ENCODE results near the gene TRIM26. TPM values are rescaled to one million over a fixed set of nuclear protein-coding genes. Genes with fewer than 3 reads are reported as not detected.
"Not testable (repeated sequence)": the region's sequence is repeated elsewhere in the genome, so short reads cannot be mapped to it uniquely, and the experiment has no call there.

TRIM26 gene
- total RNA-seq, 1 donor = 29.3 TPM

GRCh38 chr6:30223339-30223738, 10.1 kb upstream of the TRIM26 start:
- no peak for TF ChIP-seq CTCF (IDR thresholded peaks at IDR 0.05; ENCODE audit: extremely low read depth, low read depth, low read length)
- Histone ChIP-seq H3K27me3 (ENCODE audit: insufficient read depth, low read length) (peaks cover 15% of the 10 kb centered on the region), H3K9me3 (ENCODE audit: low read depth, low read length) (no peaks in the 10 kb centered on the region)

GRCh38 chr6:30221956-30222355, 8.8 kb upstream of the TRIM26 start:
- not testable (repeated sequence) for H3K9me3 ChIP-seq (ENCODE audit: low read depth, low read length); H4K20me1 ChIP-seq (ENCODE audit: insufficient read depth, low read length); H3K27ac ChIP-seq (ENCODE audit: low read depth, low read length); H3K4me3 ChIP-seq (ENCODE audit: insufficient read depth, low read length); H3K27me3 ChIP-seq (ENCODE audit: insufficient read depth, low read length); H3K36me3 ChIP-seq (ENCODE audit: insufficient read depth, low read length); H3K79me2 ChIP-seq (ENCODE audit: insufficient read depth, low read length); H3K4me1 ChIP-seq (ENCODE audit: insufficient read depth, low read length); DNase-seq (ENCODE audit: insufficient read length, low spot score, missing footprints); H3K4me2 ChIP-seq (ENCODE audit: insufficient read depth, low read length); H2AFZ ChIP-seq (ENCODE audit: low read length)

More at GRCh38 chr6:30223339-30223738, 10.1 kb upstream of the TRIM26 start:
- Histone ChIP-seq H3K4me3 (ENCODE audit: insufficient read depth, low read length) (no peak overlapping the region), H3K4me1 (ENCODE audit: insufficient read depth, low read length) (no peaks in the 10 kb centered on the region), H2AFZ (ENCODE audit: low read length) (no peak overlapping the region), H3K4me2 (ENCODE audit: insufficient read depth, low read length) (no peak overlapping the region), H3K36me3 (ENCODE audit: insufficient read depth, low read length) (no peaks in the 10 kb centered on the region), H4K20me1 (ENCODE audit: insufficient read depth, low read length) (no peaks in the 10 kb centered on the region), H3K79me2 (ENCODE audit: insufficient read depth, low read length) (no peaks in the 10 kb centered on the region), H3K27ac (ENCODE audit: low read depth, low read length) (no peak overlapping the region)
- no peak for DNase-seq (ENCODE audit: insufficient read length, low spot score, missing footprints)

GRCh38 chr6:30221395-30221794, 8.2 kb upstream of the TRIM26 start:
- H3K4me1 ChIP-seq (ENCODE audit: insufficient read depth, low read length); H3K36me3 ChIP-seq (ENCODE audit: insufficient read depth, low read length); H3K9me3 ChIP-seq (ENCODE audit: low read depth, low read length); H3K79me2 ChIP-seq (ENCODE audit: insufficient read depth, low read length); H3K27ac ChIP-seq (ENCODE audit: low read depth, low read length); H3K4me2 ChIP-seq (ENCODE audit: insufficient read depth, low read length); H4K20me1 ChIP-seq (ENCODE audit: insufficient read depth, low read length); H3K27me3 ChIP-seq (ENCODE audit: insufficient read depth, low read length); DNase-seq (ENCODE audit: insufficient read length, low spot score, missing footprints); H3K4me3 ChIP-seq (ENCODE audit: insufficient read depth, low read length); H2AFZ ChIP-seq (ENCODE audit: low read length): not testable (repeated sequence)

GRCh38 chr6:30219244-30219643, 6.0 kb upstream of the TRIM26 start:
- H3K4me1 ChIP-seq (ENCODE audit: insufficient read depth, low read length) = peaks cover 5% of the 10 kb centered on the region
- H3K79me2 ChIP-seq (ENCODE audit: insufficient read depth, low read length) = no peaks in the 10 kb centered on the region
- H3K27me3 ChIP-seq (ENCODE audit: insufficient read depth, low read length) = no peaks in the 10 kb centered on the region
- H3K9me3 ChIP-seq (ENCODE audit: low read depth, low read length) = no peaks in the 10 kb centered on the region
- TF ChIP-seq CTCF (IDR thresholded peaks at IDR 0.05; ENCODE audit: extremely low read depth, low read depth, low read length) = peak; percentile 90
- H3K4me3 ChIP-seq (ENCODE audit: insufficient read depth, low read length) = no peak overlapping the region
- no peaks in the 10 kb centered on the region for H4K20me1 ChIP-seq (ENCODE audit: insufficient read depth, low read length)
- H3K4me2 ChIP-seq (ENCODE audit: insufficient read depth, low read length) = no peak overlapping the region
- DNase-seq (ENCODE audit: insufficient read length, low spot score, missing footprints) = peak; percentile 93
- H3K36me3 ChIP-seq (ENCODE audit: insufficient read depth, low read length) = no peaks in the 10 kb centered on the region
- H3K27ac ChIP-seq (ENCODE audit: low read depth, low read length) = no peak overlapping the region
- H2AFZ ChIP-seq (ENCODE audit: low read length) = no peak overlapping the region

GRCh38 chr6:30216096-30216495, 2.9 kb upstream of the TRIM26 start:
- H3K36me3 ChIP-seq (ENCODE audit: insufficient read depth, low read length) = no peaks in the 10 kb centered on the region
- no peaks in the 10 kb centered on the region for H4K20me1 ChIP-seq (ENCODE audit: insufficient read depth, low read length)
- no peak overlapping the region for H3K4me2 ChIP-seq (ENCODE audit: insufficient read depth, low read length)
- peaks cover 20% of the 10 kb centered on the region for H3K79me2 ChIP-seq (ENCODE audit: insufficient read depth, low read length)
- TF ChIP-seq CTCF (IDR thresholded peaks at IDR 0.05; ENCODE audit: extremely low read depth, low read depth, low read length) = no peak
- peaks cover 23% of the 10 kb centered on the region for H3K4me1 ChIP-seq (ENCODE audit: insufficient read depth, low read length)
- no peak overlapping the region for H2AFZ ChIP-seq (ENCODE audit: low read length)
- no peaks in the 10 kb centered on the region for H3K9me3 ChIP-seq (ENCODE audit: low read depth, low read length)
- no peak overlapping the region for H3K4me3 ChIP-seq (ENCODE audit: insufficient read depth, low read length)
- DNase-seq (ENCODE audit: insufficient read length, low spot score, missing footprints) = no peak
- H3K27ac ChIP-seq (ENCODE audit: low read depth, low read length) = no peak overlapping the region
- no peaks in the 10 kb centered on the region for H3K27me3 ChIP-seq (ENCODE audit: insufficient read depth, low read length)

Data from osteoblast (primary cell).